Measurements from ENCODE around the gene MVB12B.

MVB12B gene

DNA sequence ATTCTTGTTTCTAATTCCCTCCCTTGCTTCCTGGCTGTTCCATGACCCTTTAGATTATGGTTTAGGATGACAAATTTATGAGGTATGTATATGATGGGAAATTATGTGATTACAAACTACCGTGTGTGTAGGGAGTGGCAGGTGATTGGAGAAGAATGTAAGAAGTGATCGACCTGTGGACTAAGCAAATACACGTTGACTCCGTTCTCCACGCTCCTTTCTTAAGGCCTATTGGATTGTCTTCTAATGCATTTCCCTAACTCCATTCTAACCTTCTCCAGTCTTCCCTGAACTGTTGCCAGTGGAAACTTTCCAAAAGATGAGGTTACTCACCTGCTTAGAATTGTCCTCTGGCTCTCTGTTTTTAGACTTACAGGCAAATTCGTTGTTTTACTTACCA, 36.6 kb downstream of the MVB12B start:
- no peak for DNase-seq (ENCODE audit: low read depth in 3 of 3)

DNA sequence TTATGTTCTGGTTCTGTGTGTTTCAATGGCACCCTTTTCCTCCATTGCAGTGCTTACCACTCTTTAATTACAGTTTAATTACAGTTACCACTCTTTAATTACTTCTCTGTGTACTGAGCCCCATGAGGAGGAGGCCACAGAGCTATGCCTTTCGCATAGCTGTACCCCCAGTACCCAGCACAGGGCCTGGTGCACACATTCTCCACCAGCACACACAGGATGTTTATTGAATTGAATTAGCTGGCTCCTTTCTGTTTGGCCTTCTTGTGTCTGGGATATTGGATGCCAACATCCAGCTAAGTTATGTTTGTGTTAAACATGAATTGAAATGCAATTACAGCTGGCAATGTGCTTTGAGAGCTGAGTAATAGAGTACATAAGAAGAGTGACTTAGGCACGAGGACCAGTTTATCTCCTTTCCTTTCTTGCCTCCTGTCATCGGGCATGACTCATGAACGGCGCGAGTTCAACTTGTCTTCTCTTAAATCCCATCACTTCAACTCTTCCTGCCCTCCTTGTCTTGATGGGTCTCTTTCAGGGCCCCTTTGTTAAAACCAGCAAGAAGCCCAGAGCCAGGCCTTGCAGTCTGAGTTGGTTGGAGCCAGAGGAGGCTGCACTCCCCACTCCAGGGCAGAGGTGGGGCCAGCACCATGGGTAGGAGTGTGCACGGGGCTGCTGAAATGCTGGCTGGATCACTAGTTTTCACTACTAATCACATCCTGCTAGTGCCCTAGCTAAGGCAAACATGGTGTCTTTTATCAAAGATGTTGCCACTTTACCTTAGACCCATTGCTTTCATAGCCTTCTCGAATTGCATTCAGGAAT, 37.4 kb downstream of the MVB12B start:
- DNase-seq (ENCODE audit: low read depth in 3 of 3) = no peak

DNA sequence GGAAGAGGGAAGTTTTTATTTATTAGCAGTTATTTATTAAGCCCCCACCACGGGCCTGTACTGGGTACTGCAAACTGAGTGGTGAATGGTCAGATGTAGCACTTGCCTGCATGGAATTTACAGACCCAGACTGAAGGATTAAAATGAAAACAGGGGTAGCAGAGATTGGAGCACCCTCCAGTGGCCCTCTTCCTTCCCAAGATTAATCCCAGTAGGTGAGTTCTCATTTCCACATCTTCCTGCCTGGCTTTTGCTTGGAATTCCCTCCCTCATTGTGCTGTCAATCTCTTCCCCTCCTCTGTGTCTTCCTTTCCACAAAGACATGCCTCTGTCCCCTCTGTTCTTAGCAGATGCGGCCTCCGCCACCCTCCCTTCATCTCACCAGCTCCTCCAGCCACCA, 39.2 kb downstream of the MVB12B start:
- DNase-seq (ENCODE audit: low read depth in 3 of 3) = no peak

DNA sequence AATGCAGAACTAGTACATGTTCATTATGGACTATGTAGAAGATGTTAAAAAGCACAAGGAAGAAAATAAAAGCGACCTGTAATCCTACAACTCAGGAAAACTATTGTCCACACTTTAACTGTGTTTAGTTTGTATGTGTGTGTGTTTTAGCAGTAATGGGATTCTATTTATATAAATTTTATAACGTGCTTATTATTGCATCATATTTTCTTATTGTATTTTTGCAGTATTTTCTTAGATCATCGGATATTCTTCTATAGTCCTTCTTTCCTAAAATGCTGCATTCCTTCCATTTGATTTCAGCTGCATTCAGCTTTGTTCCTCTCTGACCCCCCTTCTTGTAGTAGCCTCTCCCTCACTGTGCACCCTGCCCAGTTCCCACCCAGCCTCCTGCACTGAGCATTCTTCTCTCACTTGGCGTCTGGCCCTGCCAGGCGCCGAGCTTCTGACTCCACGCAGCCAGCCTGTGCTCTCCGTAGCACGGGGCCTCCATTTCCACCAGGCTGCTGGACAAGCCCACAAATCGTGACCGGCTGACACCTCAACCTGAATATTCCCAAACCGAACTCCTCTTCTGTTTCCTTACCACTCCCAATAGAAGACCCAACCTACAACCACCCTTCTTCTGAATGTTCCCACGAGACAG, 39.9 kb downstream of the MVB12B start:
- DNase-seq (ENCODE audit: low read depth in 3 of 3) = no peak

- DNase-seq (ENCODE audit: low read depth in 3 of 3) = no peak
Measured at GRCh38 chr9:126367139-126367538, 40.5 kb downstream of the MVB12B start.

DNA sequence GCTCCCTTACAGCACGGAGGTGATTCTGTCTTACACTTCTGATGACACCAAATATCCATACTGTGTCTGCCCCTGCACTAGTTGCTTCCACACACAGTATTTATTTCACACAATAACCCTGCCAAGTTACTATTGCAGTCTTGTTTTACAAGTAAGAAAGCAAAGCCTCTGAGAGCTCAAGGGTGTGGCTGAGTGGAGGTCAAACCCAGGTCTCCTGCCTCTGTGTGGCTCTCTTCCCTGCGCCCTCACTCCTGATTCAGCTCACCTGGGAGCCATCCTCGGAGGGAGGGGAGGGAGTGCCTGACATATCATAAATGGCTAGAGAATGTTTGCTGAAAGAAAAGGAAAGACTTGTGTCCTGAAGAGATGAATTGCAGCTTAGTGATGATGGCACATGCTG, 41.0 kb downstream of the MVB12B start:
- DNase-seq (ENCODE audit: low read depth in 3 of 3) = no peak

DNA sequence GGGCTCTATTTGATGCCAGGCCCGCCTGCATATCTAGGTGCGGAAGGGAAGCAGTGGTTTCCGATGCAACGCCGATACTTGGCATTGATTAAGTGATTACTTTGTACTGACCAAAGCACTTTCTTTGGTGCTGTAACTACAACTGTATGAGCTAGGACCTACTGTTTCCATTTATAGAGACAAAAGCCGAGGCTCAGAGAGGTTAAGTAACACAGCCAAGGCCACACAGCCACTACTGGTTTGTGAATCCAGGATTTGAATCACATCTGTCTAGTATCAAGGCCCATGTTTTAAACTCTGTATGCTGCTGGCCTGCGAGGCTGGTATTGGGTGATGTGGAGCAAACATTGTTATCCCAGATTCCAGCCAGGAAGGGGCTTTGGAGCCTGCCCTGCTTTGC, 41.4 kb downstream of the MVB12B start:
- DNase-seq (ENCODE audit: low read depth in 3 of 3) = no peak

GRCh38 chr9:126371007-126371870, 44.6 kb downstream of the MVB12B start:
- DNase-seq (ENCODE audit: low read depth in 3 of 3) = no peak

DNA sequence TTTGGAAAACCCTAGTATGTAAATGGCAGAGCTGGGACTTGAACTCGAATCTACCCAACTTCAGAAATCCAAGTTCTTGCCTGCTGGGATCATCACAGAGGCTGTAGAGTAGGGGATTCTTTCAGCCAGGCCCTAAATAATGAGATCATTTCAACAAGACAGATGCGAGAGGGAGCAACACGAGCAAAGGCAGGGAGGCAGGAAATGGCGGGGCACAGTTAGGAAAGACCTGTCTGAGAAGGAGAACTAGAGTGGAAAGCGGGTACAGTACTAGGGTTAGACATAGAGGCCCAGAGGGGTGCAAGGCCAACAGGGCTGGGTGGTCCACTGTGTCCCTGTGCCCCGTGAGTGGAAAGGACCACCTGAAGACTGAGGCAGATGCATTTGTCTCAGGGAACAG, 46.1 kb downstream of the MVB12B start:
- no peak for DNase-seq (ENCODE audit: low read depth in 3 of 3)

- no peak for DNase-seq (ENCODE audit: low read depth in 3 of 3)
Measured at GRCh38 chr9:126373241-126373640, 46.6 kb downstream of the MVB12B start.

- DNase-seq (ENCODE audit: low read depth in 3 of 3) = no peak
Measured at GRCh38 chr9:126374366-126374781, 47.7 kb downstream of the MVB12B start.

- no peak for DNase-seq (ENCODE audit: low read depth in 3 of 3)
Measured at GRCh38 chr9:126375386-126375785, 48.8 kb downstream of the MVB12B start.

DNA sequence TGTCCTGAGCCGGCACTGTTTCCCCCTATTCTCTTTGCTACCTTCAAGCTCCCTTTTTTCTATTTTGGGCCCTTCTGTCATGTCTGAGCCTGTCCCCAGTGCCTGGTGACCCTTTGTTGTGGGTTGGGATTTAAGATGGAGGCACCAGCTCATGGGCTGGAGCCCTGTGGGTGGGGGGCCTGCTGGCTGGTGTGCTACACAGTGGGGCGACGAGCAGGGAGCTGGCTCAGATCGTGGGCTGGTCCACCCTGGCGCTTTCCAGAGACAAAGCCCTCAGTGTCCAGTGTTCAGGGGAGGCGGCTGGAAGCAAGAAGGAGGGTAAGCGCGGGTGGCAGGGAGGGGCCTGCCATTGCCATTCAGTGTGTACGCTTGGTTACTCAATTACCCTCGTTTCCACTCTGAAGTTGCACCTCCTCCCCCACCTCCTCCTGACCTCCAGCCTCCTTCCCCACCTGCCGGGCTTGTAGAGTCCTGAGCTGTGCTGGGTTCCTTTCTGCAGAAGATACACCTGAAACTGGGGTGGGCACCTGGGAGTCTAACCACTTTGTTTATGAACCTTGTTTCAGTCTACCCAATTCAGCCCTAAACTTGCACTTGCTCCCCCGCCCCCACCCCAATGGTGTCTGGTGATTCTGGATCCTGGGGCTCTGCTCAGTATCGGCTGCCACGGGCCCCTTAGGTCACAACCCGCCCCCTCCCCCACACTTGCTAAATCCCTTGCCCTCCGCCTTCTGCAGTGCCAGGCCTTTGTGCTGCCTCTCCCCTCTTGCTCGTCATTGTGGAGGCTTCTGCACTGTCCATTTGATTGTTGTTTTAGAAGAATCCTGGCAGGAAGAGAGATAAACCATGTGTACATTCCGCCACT, 49.9 kb downstream of the MVB12B start:
- no peak for DNase-seq (ENCODE audit: low read depth in 3 of 3)

DNA sequence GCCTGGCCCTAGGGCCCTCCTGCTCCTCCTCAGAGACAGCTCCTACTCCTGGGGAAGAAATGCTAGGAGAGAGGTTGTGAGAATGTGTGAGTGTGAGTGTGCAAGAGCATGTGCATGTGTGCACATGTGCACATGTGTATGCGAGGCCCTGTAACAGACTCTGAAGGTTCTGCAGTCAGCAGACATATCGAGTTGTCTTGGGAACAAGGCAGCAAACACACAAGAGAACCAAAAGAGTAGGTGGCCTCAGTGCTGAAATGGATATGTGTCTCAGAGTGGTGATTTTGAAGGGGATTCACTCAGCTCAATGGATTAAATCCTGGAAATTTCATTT, 50.5 kb downstream of the MVB12B start:
- no peak for DNase-seq (ENCODE audit: low read depth in 3 of 3)

DNA sequence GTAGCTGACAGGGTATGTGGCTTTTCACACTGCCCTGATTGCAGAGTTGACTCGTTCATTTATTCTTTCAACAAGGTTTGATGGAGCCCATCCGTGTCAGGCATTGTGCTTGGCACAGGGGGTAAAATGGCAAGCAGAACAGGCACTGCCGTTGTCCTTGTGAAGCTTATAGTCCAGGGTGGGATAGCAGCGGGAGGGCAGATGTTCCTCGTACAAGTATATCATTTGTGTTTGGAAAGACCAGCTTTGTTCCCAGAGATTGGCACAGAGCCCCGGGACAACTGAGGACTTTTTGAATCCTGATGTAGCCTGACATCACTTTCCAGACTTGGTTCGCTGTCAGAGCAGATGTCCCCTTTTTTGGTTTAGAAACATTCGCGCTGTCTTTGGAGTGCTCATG, 50.9 kb downstream of the MVB12B start:
- no peak for DNase-seq (ENCODE audit: low read depth in 3 of 3)

- DNase-seq (ENCODE audit: low read depth in 3 of 3) = no peak
Measured at GRCh38 chr9:126378761-126379160, 52.1 kb downstream of the MVB12B start.

GRCh38 chr9:126379661-126380360, 53.2 kb downstream of the MVB12B start:
- no peak for DNase-seq (ENCODE audit: low read depth in 3 of 3)

- DNase-seq (ENCODE audit: low read depth in 3 of 3) = no peak
Measured at GRCh38 chr9:126380447-126380846, 53.8 kb downstream of the MVB12B start.

DNA sequence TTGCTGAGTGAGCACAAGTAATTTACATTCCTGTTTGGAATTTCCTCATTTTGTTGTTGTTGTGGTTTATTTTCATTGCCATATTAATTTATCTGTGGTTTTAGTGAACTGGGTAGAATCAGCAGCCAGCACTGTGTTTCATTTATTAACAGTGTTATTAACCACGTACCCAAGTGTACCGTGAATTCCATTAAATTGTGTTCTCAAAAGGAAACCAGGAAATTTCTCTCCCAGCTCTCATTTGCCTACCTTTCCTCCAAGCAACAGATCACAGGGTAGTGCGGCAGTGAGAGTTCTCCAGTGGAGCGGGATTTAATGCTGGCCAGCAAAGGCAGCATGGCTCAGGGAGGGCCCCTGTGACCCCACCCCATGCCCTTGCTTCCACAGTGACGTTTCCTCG, 54.6 kb downstream of the MVB12B start:
- no peak for DNase-seq (ENCODE audit: low read depth in 3 of 3)

GRCh38 chr9:126383406-126384046, 56.9 kb downstream of the MVB12B start:
- no peak for DNase-seq (ENCODE audit: low read depth in 3 of 3)

DNA sequence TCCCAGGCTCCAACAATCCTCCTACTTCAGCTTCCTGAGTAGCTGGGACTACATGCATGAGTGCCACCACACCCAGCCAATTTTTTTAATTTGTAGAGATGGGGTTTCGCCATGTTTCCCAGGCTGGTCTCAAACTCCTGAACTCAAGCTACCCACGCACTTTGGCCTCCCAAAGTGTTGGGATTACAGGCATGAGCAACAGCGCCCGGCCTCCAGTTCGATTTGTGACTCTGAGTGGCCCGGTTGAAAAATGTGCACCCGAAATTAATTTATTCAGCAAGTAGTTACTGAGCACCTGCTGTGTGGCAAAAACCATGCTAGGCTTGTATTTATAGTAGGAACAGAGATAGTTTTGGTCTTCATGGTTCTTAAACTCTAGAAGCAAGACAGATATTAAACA, 58.3 kb downstream of the MVB12B start:
- no peak for DNase-seq (ENCODE audit: low read depth in 3 of 3)
